ENCODE measurements around the gene HECTD1.
A peak's percentile ranks its signal among the peaks of the same experiment; 100 is the strongest.
"Not testable (repeated sequence)": the region's sequence is repeated elsewhere in the genome, so short reads cannot be mapped to it uniquely, and the experiment has no call there.

HECTD1 gene

DNA sequence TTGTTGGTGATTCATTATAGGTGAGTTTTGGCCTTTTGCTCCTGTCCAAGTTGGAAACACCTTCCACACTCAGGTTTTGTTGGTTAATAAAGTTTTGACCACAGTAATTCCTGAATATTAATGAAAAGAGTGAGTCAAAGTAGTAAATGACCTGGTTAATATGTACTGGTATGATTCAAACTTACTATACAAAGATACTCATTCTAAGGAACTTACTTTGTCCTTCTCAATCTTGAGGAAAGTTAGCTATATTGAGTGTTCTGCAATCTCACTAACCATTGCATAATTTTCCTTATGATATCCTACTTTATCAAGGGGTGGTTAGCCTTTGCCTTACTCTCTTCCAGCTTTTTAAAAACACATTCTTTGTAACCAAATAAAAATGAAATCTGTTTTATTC, 20.9 kb upstream of the HECTD1 start:
- no peak for DNase-seq (ENCODE audit: low read depth)

GRCh38 chr14:31224808-31225207, 17.2 kb upstream of the HECTD1 start:
- DNase-seq (ENCODE audit: low read depth) = no peak

DNA sequence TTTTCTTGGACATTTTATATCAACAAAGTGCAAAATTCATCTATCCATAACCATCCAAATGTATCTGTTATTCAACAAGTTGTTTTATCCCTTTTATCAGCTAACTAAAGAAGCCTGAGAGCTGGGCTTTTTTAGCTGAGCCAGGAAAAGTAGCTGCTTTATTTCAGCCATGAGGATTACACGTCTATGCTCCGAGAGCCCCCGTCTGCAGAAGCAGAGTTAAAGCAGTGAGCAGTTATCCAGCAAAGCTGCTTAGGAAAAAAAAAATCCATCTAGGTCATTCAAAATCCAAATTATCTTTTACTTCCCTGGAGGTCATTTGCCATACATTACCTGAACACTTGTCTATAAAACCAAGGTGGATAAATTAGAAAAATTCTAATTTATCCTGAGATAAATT, 15.7 kb upstream of the HECTD1 start:
- DNase-seq (ENCODE audit: low read depth) = no peak

GRCh38 chr14:31222834-31223233, 15.2 kb upstream of the HECTD1 start:
- no peak for DNase-seq (ENCODE audit: low read depth)

- DNase-seq (ENCODE audit: low read depth) = no peak
Observed at GRCh38 chr14:31221266-31221665, 13.7 kb upstream of the HECTD1 start.

DNA sequence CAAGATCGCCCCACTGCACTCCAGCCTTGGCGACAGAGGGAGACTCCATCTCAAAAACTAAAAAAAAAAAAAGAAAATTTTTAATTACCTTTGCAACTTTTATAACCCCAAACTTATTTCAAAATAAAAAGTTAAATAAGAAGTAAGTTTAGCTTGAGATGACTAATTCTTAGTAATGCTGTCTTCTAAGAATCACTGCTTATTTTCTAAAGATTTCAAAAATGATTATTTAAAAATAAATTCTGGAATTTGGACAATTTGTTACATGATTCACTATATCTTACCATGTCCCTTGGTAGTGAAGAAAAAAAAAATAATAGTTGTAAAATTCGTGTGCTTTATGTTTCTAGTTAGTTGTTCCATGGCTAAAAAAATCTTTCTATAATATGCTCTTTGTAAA, 11.6 kb upstream of the HECTD1 start:
- no peak for DNase-seq (ENCODE audit: low read depth)

DNA sequence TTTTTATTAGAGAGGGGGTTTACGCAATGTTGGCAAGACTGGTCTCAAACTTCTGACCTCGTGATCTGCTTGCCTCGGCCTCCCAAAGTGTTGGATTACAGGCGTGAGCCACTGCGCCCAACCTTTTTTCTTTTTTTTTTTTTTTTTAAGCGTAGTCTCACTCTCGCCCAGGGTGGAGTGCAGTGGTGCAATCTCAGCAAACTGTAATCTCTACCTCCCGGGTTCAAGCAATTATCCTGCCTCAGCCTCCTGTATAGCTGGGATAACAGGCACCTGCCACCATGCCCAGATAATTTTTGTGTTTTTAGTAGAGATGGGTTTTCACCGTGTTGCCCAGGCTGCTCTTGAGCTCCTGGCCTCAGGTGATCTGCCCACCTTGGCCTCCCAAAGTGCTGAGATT, 8.8 kb upstream of the HECTD1 start:
- no peak for DNase-seq (ENCODE audit: low read depth)

GRCh38 chr14:31212893-31213292, 5.3 kb upstream of the HECTD1 start:
- no peak for DNase-seq (ENCODE audit: low read depth)

DNA sequence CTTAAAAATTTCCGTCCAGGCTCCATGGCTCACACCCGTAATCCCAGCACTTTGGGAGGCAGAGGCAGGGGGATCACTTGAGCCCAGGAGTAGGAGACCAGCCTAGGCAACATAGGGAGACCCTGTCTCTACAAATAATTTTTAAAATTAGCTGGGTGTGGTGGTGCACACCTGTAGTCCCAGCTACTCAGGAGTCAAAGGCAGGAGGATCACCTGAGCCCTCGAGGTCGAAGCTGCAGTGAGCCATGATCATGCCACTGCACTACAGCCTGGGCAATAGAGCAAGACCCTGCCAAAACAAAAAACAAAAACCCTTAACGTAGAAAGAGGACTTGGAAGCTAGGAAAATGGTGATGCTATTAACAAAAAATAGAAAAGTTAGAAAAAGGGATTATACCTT, 2.0 kb upstream of the HECTD1 start:
- no peak for DNase-seq (ENCODE audit: low read depth)

DNA sequence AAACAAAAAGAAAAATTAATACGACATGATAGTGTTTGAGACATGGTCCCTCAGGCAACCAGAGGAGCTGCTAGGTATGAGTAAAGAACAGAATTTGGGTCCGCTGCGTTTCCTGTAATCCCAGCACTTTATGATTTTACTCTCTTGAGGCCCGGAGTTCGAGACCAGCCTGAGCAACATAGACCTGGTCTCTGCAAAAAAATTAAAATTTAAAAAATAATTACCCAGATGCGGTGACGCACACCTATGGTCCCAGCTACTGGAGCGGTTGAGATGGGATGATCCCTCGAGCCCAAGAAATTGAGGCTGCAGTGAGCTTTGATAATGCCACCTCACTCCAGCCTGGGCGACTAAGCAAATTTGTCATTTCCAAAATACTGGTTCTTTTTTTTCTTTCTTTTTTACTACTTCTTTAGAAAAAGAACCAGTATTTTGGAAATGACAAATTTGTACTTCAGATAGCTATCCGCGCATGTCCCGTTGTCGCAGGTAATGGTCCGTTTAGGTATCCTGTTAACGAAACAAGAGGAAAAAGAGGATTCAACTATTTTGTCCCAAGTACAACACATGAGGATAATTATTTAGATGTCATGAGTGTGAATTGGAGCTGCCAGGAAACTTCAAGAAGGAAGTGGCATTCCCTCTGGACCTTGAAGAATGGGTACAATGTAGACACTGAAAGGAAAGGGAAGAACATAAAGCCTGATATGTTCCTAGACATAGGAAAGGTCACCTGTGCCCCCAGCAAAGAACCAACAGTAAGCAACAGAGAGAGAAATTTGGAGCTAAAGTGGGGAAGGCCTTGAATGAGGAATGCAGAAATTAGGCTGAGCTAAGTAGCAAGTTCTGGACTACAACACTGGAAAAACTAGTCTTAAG, 1.2 kb upstream of the HECTD1 start:
- no peak for DNase-seq (ENCODE audit: low read depth)

GRCh38 chr14:31207287-31207754, 272 bp downstream of the HECTD1 start:
- DNase-seq (ENCODE audit: low read depth) = no peak

DNA sequence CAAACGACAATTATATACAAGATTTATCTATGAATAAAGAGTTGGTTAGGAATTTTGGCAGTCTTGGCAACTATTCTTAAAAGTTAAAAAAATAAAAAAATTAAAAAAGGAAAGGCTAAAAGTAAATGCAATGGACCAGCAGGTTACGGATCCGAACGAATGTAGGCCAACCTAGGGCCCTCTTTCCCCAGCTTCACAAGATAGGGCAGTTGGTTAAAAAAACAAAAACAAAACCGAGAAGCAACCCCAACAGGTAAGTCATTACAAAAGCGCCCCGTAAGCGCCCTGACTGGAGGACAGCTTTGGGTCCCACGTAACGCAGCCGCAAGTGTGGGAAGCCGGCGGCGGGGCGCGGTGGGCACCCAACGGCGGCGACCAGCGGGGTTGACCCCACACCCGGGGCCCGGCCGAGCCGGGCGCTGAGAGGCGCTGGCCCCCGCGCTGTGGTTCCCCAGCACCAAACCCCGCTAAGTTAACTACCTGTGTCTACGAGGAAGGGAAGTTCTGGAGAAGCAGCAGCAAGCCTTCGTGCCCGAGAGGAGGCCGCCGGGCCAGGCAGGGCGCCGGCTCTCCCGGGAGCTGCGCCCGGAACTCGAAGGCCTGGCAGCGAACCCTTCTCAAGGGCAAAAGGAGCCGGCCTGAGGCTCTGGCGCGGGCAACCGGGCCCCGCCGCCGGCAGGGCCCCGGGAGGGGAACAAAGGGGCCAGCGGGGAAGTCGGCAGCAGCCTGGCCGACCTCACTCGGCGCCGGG, 882 bp downstream of the HECTD1 start:
- DNase-seq (ENCODE audit: low read depth) = peak; percentile 12

DNA sequence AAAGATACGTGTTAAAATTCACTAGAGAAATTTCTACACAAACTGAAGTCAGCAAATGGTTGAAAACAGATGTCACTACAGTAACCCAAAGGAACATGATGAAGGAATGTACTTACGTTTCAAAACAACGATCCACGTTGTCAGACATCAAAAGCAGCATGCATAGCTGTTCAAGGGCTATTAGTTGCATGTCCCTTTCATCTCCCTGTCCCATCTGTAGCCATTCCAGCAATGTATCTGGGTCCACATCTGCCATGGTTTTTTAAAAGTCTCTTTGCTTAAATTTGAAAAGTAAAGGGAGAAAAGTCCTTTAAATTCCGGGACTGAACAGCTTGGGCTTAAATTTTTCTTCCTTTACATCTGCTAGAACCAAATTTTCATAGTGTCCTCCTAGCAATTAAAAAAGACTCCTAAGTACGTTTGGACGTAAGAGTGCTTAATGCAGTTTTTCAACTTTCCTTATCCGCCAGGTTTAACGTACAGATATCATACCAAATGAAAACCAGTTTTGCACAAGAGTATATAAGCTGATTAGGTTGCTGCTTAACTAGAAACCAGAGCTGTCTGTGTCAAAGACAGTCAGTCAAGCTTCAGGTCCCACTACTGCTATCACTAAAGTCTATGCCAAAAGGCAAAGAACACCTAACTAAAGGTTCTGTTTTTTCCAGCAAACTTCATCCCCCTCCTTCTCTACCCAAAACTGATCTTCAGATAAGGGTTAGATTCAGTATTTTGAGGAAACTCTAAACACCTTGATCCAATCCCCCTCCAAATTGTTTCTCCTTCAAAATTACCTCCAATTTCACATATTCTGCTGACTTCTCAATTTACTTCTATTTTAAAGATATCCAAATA, 1.7 kb downstream of the HECTD1 start:
- no peak for DNase-seq (ENCODE audit: low read depth)

DNA sequence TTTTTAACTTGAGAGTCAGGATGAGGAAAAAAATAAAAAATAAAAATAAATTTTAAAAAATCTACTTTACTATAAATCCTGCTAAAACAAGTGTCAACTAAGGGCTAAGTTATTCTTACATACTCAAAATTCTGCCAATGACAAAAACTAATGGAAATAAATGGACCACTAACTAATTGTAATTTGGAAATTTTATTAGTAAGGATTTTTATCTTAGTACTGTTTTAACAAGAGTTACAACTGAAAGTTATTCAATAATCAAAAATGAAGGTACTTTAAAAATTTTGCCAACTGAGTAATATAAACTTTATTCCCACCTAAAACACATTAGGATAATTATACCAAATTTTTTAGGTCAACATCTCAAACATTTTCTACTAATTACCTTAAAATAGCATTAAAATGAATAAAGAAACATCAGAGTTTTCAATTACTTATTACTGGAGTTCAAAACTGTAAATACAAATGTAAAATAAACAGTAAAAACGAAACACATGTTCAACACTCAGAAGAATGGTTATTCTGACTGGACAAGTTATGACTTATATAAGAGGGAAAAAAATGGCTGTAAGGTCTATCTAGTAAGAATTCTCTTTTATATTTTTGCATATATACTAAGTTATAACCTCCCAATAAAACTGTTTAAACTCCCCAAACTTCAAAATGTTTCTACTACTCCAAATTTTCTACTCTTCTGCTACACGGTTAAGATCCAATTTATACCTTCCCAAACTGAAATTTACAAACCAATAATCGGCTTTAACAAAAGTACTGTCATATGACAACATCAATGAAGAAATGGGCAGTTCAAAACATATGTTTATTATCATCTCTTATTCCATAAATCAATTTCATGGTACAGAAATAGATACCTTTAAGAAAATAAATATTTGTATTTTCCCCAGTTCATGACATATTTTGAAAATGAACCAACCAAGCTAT, 2.7 kb downstream of the HECTD1 start:
- DNase-seq (ENCODE audit: low read depth) = no peak

- not testable (repeated sequence) for DNase-seq (ENCODE audit: low read depth)
Observed at GRCh38 chr14:31203899-31204592, 3.5 kb downstream of the HECTD1 start.

DNA sequence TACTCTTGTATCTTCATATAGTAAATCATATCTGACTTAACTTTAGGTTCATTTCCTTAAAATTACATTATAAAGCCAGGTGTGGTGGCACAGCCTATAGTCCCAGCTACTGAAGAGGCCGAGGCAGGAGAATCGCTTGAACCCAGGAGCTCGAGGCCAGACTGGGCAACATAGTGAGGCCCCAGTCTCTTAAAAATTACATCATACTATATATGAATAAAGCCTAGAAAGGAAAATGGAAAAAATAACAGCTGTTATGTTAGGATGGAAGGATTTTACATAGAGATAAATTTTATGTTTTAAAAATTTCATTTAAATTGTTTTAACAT, 4.2 kb downstream of the HECTD1 start:
- DNase-seq (ENCODE audit: low read depth) = no peak

GRCh38 chr14:31201111-31201510, 6.5 kb downstream of the HECTD1 start:
- no peak for DNase-seq (ENCODE audit: low read depth)

DNA sequence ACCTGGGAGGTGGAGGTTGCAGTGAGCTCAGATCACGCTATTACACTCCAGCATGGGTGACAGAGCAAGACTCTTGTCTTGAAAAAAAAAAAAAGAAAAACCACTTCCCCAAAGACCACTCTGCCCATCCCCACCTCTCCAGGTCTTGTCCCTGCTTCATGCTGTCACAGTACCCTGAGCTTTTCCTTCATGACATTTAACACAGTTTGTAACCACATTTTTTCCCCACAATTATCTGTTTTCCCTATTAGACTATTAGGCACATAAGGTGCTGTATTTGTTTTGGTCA, 6.9 kb downstream of the HECTD1 start:
- no peak for DNase-seq (ENCODE audit: low read depth)

GRCh38 chr14:31197671-31198070, 9.9 kb downstream of the HECTD1 start:
- no peak for DNase-seq (ENCODE audit: low read depth)

DNA sequence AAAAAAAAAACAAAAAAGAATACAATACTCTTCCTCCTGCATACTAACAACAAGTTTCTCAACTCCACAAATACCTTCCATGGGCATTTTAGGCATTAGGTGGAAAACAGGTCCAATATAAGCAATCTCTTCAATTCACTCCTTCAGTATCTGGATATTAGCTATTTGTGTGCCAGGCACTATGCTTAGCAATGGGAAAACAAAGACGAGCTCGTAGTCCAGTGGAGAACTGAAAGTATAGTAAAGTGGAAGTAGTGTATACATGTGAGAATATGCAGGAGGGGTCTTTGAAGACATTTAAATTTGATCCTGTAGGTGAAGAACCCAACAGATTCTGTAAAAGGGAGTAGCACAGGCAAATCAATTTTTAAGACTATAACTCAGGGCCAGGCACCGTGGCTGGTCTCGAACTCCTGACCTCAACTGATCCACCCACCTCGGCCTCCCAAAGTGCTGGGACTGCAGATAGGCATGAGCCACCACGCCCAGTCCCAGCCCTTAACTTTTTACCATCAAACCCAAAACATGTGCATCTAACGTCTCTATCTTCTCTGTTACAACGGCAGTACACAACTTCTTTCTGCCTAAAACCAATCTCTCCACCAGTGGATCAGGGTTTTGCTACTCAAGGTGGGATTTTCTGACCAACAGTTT, 10.6 kb downstream of the HECTD1 start:
- DNase-seq (ENCODE audit: low read depth) = no peak

Measured in stimulated activated CD8-positive, alpha-beta memory T cell treated with anti-CD3 and anti-CD28 coated beads, Interleukin-12 subunit alpha, Interleukin-12 subunit beta, amount 100 ng/mL, for 1 hour (primary cell).